HepG2 (cell line): Measurements from ENCODE around the gene NAALADL1. TPM values are rescaled to one million over a fixed set of nuclear protein-coding genes. Genes with fewer than 3 reads are reported as not detected.

ENCODE experiments used
- CEBPG ChIP-seq: IDR thresholded peaks from 2 replicates; pipeline ENCODE4 v1.6.1; 2016
- CENPX ChIP-seq: sonication (generic); formaldehyde crosslinking; IDR thresholded peaks from 2 replicates; pipeline ENCODE4 v1.9.0; 2021; ENCODE audit warnings: mild to moderate bottlenecking, missing genetic modification reagents, moderate library complexity
- DMAP1 ChIP-seq: IDR thresholded peaks from 2 replicates; pipeline ENCODE4 v1.6.1; 2016
- GFI1 ChIP-seq: sonication (generic); formaldehyde crosslinking; IDR thresholded peaks from 2 replicates; pipeline ENCODE4 v1.5.0; 2020; ENCODE audit warnings: missing genetic modification reagents, mild to moderate bottlenecking, borderline replicate concordance
- HOXA7 ChIP-seq: sonication (generic); formaldehyde crosslinking; IDR thresholded peaks from 2 replicates; pipeline ENCODE4 v1.8.1; 2022; ENCODE audit warnings: mild to moderate bottlenecking, missing genetic modification reagents, moderate library complexity
- KDM2A ChIP-seq: sonication (generic); formaldehyde crosslinking; IDR thresholded peaks from 2 replicates; pipeline ENCODE4 v1.4.0; 2020; ENCODE audit warnings: low read depth, missing genetic modification reagents, borderline replicate concordance
- KDM5B ChIP-seq: sonication (generic); formaldehyde crosslinking; IDR thresholded peaks from 2 replicates; pipeline ENCODE4 v1.4.0; 2020; ENCODE audit warnings: missing genetic modification reagents, mild to moderate bottlenecking, borderline replicate concordance
- KMT2B ChIP-seq: IDR thresholded peaks from 2 replicates; pipeline ENCODE4 v1.6.1; 2016; ENCODE audit warnings: missing genetic modification reagents, missing compliant biosample characterization
- MATR3 ChIP-seq: sonication (generic); formaldehyde crosslinking; IDR thresholded peaks from 2 replicates; pipeline ENCODE4 v1.4.0; 2020; ENCODE audit warnings: missing genetic modification reagents
- NCOR1 ChIP-seq: fragments of 200-600 bp; sonication (generic); IDR thresholded peaks from 2 replicates; pipeline ENCODE4 v1.7.0; 2017; ENCODE audit warnings: antibody characterized with exemption, low read length, borderline replicate concordance
- NFKB2 ChIP-seq: sonication (generic); formaldehyde crosslinking; IDR thresholded peaks from 2 replicates; pipeline ENCODE4 v1.4.0; 2020; ENCODE audit warnings: missing genetic modification reagents, borderline replicate concordance
- NR2F6 ChIP-seq, 2 experiments: IDR thresholded peaks; 2 replicates each; pipeline ENCODE4 v1.6.1; 2016; ENCODE audit warnings: antibody characterized with exemption in 1 of 2, mild to moderate bottlenecking in 1 of 2
- PATZ1 ChIP-seq: sonication (generic); formaldehyde crosslinking; IDR thresholded peaks from 2 replicates; pipeline ENCODE4 v1.4.0; 2020; ENCODE audit warnings: missing genetic modification reagents
- PHB2 ChIP-seq: fragments of 450-650 bp; IDR thresholded peaks from 2 replicates; pipeline ENCODE4 v1.6.1; 2018; ENCODE audit not compliant: partially characterized antibody
- PLSCR1 ChIP-seq: sonication (generic); formaldehyde crosslinking; IDR thresholded peaks from 2 replicates; pipeline ENCODE4 v1.5.0; 2020; ENCODE audit warnings: missing genetic modification reagents, mild to moderate bottlenecking, borderline replicate concordance
- REL ChIP-seq: sonication (generic); formaldehyde crosslinking; conservative IDR thresholded peaks from 2 replicates; pipeline ENCODE4 v1.8.0; 2022; ENCODE audit warnings: mild to moderate bottlenecking, missing genetic modification reagents, moderate library complexity
- TBX2 ChIP-seq: sonication (generic); formaldehyde crosslinking; IDR thresholded peaks from 2 replicates; pipeline ENCODE4 v1.5.0; 2020; ENCODE audit warnings: missing genetic modification reagents, mild to moderate bottlenecking, borderline replicate concordance
- TEAD2 ChIP-seq: sonication (generic); formaldehyde crosslinking; IDR thresholded peaks from 2 replicates; pipeline ENCODE4 v1.9.0; 2021; ENCODE audit warnings: missing genetic modification reagents
- ZBTB38 ChIP-seq: sonication (generic); formaldehyde crosslinking; IDR thresholded peaks from 2 replicates; pipeline ENCODE4 v1.5.1; 2020; ENCODE audit warnings: mild to moderate bottlenecking, missing genetic modification reagents
- ZFP37 ChIP-seq: sonication (generic); formaldehyde crosslinking; IDR thresholded peaks from 2 replicates; pipeline ENCODE4 v1.4.0; 2020; ENCODE audit warnings: missing genetic modification reagents, borderline replicate concordance
- ZNF253 ChIP-seq: sonication (generic); formaldehyde crosslinking; IDR thresholded peaks from 2 replicates; pipeline ENCODE4 v1.8.0; 2022; ENCODE audit warnings: mild to moderate bottlenecking, missing genetic modification reagents, borderline replicate concordance
- ZNF432 ChIP-seq: sonication (generic); formaldehyde crosslinking; IDR thresholded peaks from 2 replicates; pipeline ENCODE4 v1.5.0; 2020; ENCODE audit warnings: missing genetic modification reagents, mild to moderate bottlenecking, borderline replicate concordance
- ZNF468 ChIP-seq: sonication (generic); formaldehyde crosslinking; IDR thresholded peaks from 2 replicates; pipeline ENCODE4 v1.8.0; 2022; ENCODE audit warnings: mild to moderate bottlenecking, moderate library complexity, missing genetic modification reagents
- ZNF550 ChIP-seq: sonication (generic); formaldehyde crosslinking; IDR thresholded peaks from 2 replicates; pipeline ENCODE4 v1.4.0; 2020; ENCODE audit warnings: mild to moderate bottlenecking, missing genetic modification reagents, borderline replicate concordance
- ZSCAN12 ChIP-seq: sonication (generic); formaldehyde crosslinking; IDR thresholded peaks from 2 replicates; pipeline ENCODE4 v1.9.0; 2021; ENCODE audit warnings: mild to moderate bottlenecking, missing genetic modification reagents
- ZSCAN21 ChIP-seq: sonication (generic); formaldehyde crosslinking; IDR thresholded peaks from 2 replicates; pipeline ENCODE4 v1.8.0; 2022; ENCODE audit warnings: mild to moderate bottlenecking, missing genetic modification reagents, moderate library complexity, borderline replicate concordance
- polyA plus RNA-seq, 8 experiments: library from polyadenylated mRNA; depleted of rRNA in 3 of 8; stranded (reverse) in 7 of 8; unstranded in 1 of 8; fragments of >200 nt; fragmentation: Illumina TruSeq in 4 of 8; extraction: Trizol in 4 of 8; gene quantifications; 2 replicates each; pipeline versions ENCODE4 v1.2.1 to v1.2.3, GENCODE V29; 2011 to 2016; ENCODE audit warnings: low read depth in 4 of 8, missing spikeins in 1 of 8, mixed read lengths in 1 of 8; ENCODE audit not compliant: insufficient read depth in 1 of 8
- total RNA-seq, 5 experiments: library from RNA; depleted of rRNA; stranded (reverse); fragments of >200 nt; fragmentation: Illumina TruSeq; extraction: Trizol; gene quantifications; 2 replicates each; pipeline ENCODE4 v1.2.3, GENCODE V29; 2016; ENCODE audit warnings: low read depth in 1 of 5

NAALADL1 gene
- total and polyA plus RNA-seq, 2 of the 13 experiments (the other 11 are each of a cell fraction or from before 2014, with no cell fraction given) = 9.3 to 33.9 TPM

GRCh38 chr11:65059959-65060824 is 1.8 kb upstream of the NAALADL1 start (continued):
- TF ChIP-seq ZNF432 (CRISPR knock-in tag) = no peak
- no peak for TF ChIP-seq HOXA7 (CRISPR knock-in tag)
- no peak for TF ChIP-seq PLSCR1 (CRISPR knock-in tag)
- no peak for TF ChIP-seq ZFP37 (CRISPR knock-in tag)
- no peak for TF ChIP-seq PHB2
- 0 out of 2 replicates have a peak, but pooled peaks have one; percentile 12 for TF ChIP-seq ZNF253 (CRISPR knock-in tag)
- TF ChIP-seq TEAD2 (CRISPR knock-in tag) = no peak
- TF ChIP-seq ZBTB38 = no peak
- no peak for TF ChIP-seq PATZ1 (CRISPR knock-in tag)
- no peak for TF ChIP-seq CENPX (CRISPR knock-in tag)
- TF ChIP-seq DMAP1 (CRISPR knock-in tag) = no peak
- no peak for TF ChIP-seq GFI1 (CRISPR knock-in tag)
- TF ChIP-seq ZNF468 (CRISPR knock-in tag) = no peak
- no peak for TF ChIP-seq NR2F6 (IDR thresholded peaks at IDR 0.05)
- no peak for TF ChIP-seq NR2F6 (CRISPR knock-in tag; IDR thresholded peaks at IDR 0.05)
- no peak for TF ChIP-seq NCOR1
- TF ChIP-seq KDM2A (CRISPR knock-in tag) = no peak; the same call in 1 of the 2 replicates
- peak; percentile 33; the same call in 1 of the 2 replicates for TF ChIP-seq TBX2 (CRISPR knock-in tag)
- TF ChIP-seq ZNF550 = 0 out of 2 replicates have a peak, but pooled peaks have one; percentile 38
- no peak for TF ChIP-seq MATR3
- TF ChIP-seq CEBPG (CRISPR knock-in tag) = no peak
- no peak for TF ChIP-seq NFKB2 (CRISPR knock-in tag)
- TF ChIP-seq KMT2B (CRISPR knock-in tag) = 0 out of 2 replicates have a peak, but pooled peaks have one; percentile 12
- TF ChIP-seq ZSCAN12 = no peak
- 0 out of 2 replicates have a peak, but pooled peaks have one; percentile 28 for TF ChIP-seq ZSCAN21 (CRISPR knock-in tag)
- peak; percentile 56; the same call in 1 of the 2 replicates for TF ChIP-seq KDM5B (CRISPR knock-in tag)
- TF ChIP-seq REL (CRISPR knock-in tag) = no peak
